ENCODE measurements around the gene SLC43A2. TPM values are rescaled to one million over a fixed set of nuclear protein-coding genes. Genes with fewer than 3 reads are reported as not detected.
A peak's percentile ranks its signal among the peaks of the same experiment; 100 is the strongest.

The SLC43A2 gene
- total and polyA plus RNA-seq, 2 of the 13 experiments (the other 11 are each of a cell fraction or from before 2014, with no cell fraction given), result 7.3 to 20.0 TPM

- TF ChIP-seq ZNF761 (CRISPR knock-in tag; conservative IDR thresholded peaks at IDR 0.05) (0 out of 2 replicates have a peak, but pooled peaks have one; percentile 13), IKZF4 (CRISPR knock-in tag; IDR thresholded peaks at IDR 0.05; ENCODE audit: borderline replicate concordance, low read depth, not compliant biosample characterization) (peak; percentile 57), ZBTB21 (CRISPR knock-in tag; IDR thresholded peaks at IDR 0.05) (no peak), DZIP1 (CRISPR knock-in tag; IDR thresholded peaks at IDR 0.05) (no peak; the same call in 1 of the 2 replicates), CSRNP1 (CRISPR knock-in tag; IDR thresholded peaks at IDR 0.05) (peak; percentile 78; the same call in 1 of the 2 replicates), MXD3 (CRISPR knock-in tag; IDR thresholded peaks at IDR 0.05) (no peak), RELA (CRISPR knock-in tag; IDR thresholded peaks at IDR 0.05) (no peak), NFKB2 (CRISPR knock-in tag; IDR thresholded peaks at IDR 0.05; ENCODE audit: borderline replicate concordance) (no peak), ZNF337 (CRISPR knock-in tag; IDR thresholded peaks at IDR 0.05; ENCODE audit: borderline replicate concordance, low read depth) (peak; percentile 73; the same call in 1 of the 2 replicates), YEATS4 (CRISPR knock-in tag; IDR thresholded peaks at IDR 0.05; ENCODE audit: borderline replicate concordance) (peak; percentile 40; the same call in 1 of the 2 replicates), ZNF773 (CRISPR knock-in tag; IDR thresholded peaks at IDR 0.05; ENCODE audit: borderline replicate concordance) (no peak), BCL3 (CRISPR knock-in tag; IDR thresholded peaks at IDR 0.05) (0 out of 2 replicates have a peak, but pooled peaks have one; percentile 56), ZBED4 (CRISPR knock-in tag; IDR thresholded peaks at IDR 0.05; ENCODE audit: borderline replicate concordance) (no peak), PRDM4 (CRISPR knock-in tag; IDR thresholded peaks at IDR 0.05; ENCODE audit: borderline replicate concordance) (no peak)
Observed at GRCh38 chr17:1627982-1628855, at the start of gene SLC43A2 (continued).

All from HepG2 (cell line).